GM18867 (cell line): ENCODE measurements around the gene RASGRP4.
A peak's percentile ranks its signal among the peaks of the same experiment; 100 is the strongest.

Source experiments
- ATAC-seq: cut with Tn5 transposase; IDR thresholded peaks from one replicate; pipeline ENCODE4 v1.9.1; 2021; ENCODE audit warnings: mild to moderate bottlenecking, moderate library complexity; ENCODE audit not compliant: unreplicated experiment

The RASGRP4 gene

GRCh38 chr19:38391911-38392464, 34.0 kb downstream of the RASGRP4 start:
- ATAC-seq = no peak

GRCh38 chr19:38389957-38390924, 35.8 kb downstream of the RASGRP4 start:
- no peak for ATAC-seq

- no peak for ATAC-seq
Measured at GRCh38 chr19:38389101-38389925, 36.7 kb downstream of the RASGRP4 start.

- no peak for ATAC-seq
Measured at GRCh38 chr19:38388349-38389100, 37.5 kb downstream of the RASGRP4 start, which contains the start of gene SPRED3. SPRED3 (plus strand) TSS chr19:38388697; CDS start chr19:38390303, 1,606 bp downstream.

- peak; percentile 60 for ATAC-seq
Measured at GRCh38 chr19:38387550-38388348, 38.3 kb downstream of the RASGRP4 start, which contains the start of gene GGN. GGN (minus strand) TSS chr19:38388034; CDS start chr19:38387261, 773 bp downstream.

- ATAC-seq = no peak
Measured at GRCh38 chr19:38386971-38387549, 39.0 kb downstream of the RASGRP4 start.

GRCh38 chr19:38386300-38386970, 39.6 kb downstream of the RASGRP4 start:
- no peak for ATAC-seq

GRCh38 chr19:38385804-38386257, 40.2 kb downstream of the RASGRP4 start:
- no peak for ATAC-seq

- ATAC-seq = no peak
Measured at GRCh38 chr19:38385057-38385803, 40.8 kb downstream of the RASGRP4 start.

GRCh38 chr19:38384209-38385027, 41.6 kb downstream of the RASGRP4 start:
- no peak for ATAC-seq

- ATAC-seq = no peak
Measured at GRCh38 chr19:38383743-38384142, 42.3 kb downstream of the RASGRP4 start.

- ATAC-seq = no peak
Measured at GRCh38 chr19:38383184-38383583, 42.8 kb downstream of the RASGRP4 start.

- no peak for ATAC-seq
Measured at GRCh38 chr19:38381138-38381537, 44.9 kb downstream of the RASGRP4 start.

- no peak for ATAC-seq
Measured at GRCh38 chr19:38378866-38379265, 47.2 kb downstream of the RASGRP4 start.

- ATAC-seq = no peak
Measured at GRCh38 chr19:38377052-38377451, 49.0 kb downstream of the RASGRP4 start.

- ATAC-seq = no peak
Measured at GRCh38 chr19:38376576-38376975, 49.4 kb downstream of the RASGRP4 start.

GRCh38 chr19:38375748-38376147, 50.3 kb downstream of the RASGRP4 start:
- no peak for ATAC-seq
